ENCODE results near the gene TCF25.

Gene TCF25

GRCh38 chr16:89921702-89922476 is 48.5 kb downstream of the TCF25 start (continued):
- TF ChIP-seq ZNF132 (tag by site-specific recombination; IDR thresholded peaks at IDR 0.05; ENCODE audit: borderline replicate concordance) (no peak), ZNF175 (tag by site-specific recombination; IDR thresholded peaks at IDR 0.05) (no peak), MEIS1 (CRISPR knock-in tag; IDR thresholded peaks at IDR 0.05; ENCODE audit: borderline replicate concordance) (no peak), ZBTB21 (tag by site-specific recombination; IDR thresholded peaks at IDR 0.05) (no peak), ZSCAN16 (tag by site-specific recombination; IDR thresholded peaks at IDR 0.05) (no peak), HIC1 (tag by site-specific recombination; IDR thresholded peaks at IDR 0.05) (no peak), PBX3 (CRISPR knock-in tag; IDR thresholded peaks at IDR 0.05) (no peak), ZNF248 (tag by site-specific recombination; IDR thresholded peaks at IDR 0.05) (no peak), MYNN (tag by site-specific recombination; IDR thresholded peaks at IDR 0.05; ENCODE audit: borderline replicate concordance) (no peak), ZNF292 (tag by site-specific recombination; IDR thresholded peaks at IDR 0.05; ENCODE audit: borderline replicate concordance, low read depth) (no peak), ZBTB8A (tag by site-specific recombination; IDR thresholded peaks at IDR 0.05) (0 out of 2 replicates have a peak, but pooled peaks have one; percentile 29), WT1 (tag by site-specific recombination; IDR thresholded peaks at IDR 0.05) (no peak), HOXC10 (CRISPR knock-in tag; IDR thresholded peaks at IDR 0.05) (no peak), ZNF76 (tag by site-specific recombination; IDR thresholded peaks at IDR 0.05; ENCODE audit: borderline replicate concordance, low read depth) (no peak), ZSCAN4 (tag by site-specific recombination; IDR thresholded peaks at IDR 0.05) (no peak), ZBTB20 (tag by site-specific recombination; IDR thresholded peaks at IDR 0.05) (peak; percentile 95), ZNF580 (tag by site-specific recombination; IDR thresholded peaks at IDR 0.05) (no peak), ZNF548 (tag by site-specific recombination; IDR thresholded peaks at IDR 0.05) (no peak), ZNF26 (tag by site-specific recombination; IDR thresholded peaks at IDR 0.05) (no peak), EGR2 (tag by site-specific recombination; IDR thresholded peaks at IDR 0.05; ENCODE audit: low read depth) (peak; percentile 62; the same call in 1 of the 2 replicates), ZNF660 (tag by site-specific recombination; IDR thresholded peaks at IDR 0.05) (peak; percentile 59), ZNF169 (tag by site-specific recombination; IDR thresholded peaks at IDR 0.05) (no peak), ZNF19 (tag by site-specific recombination; IDR thresholded peaks at IDR 0.05; ENCODE audit: low read depth) (no peak), KLF8 (tag by site-specific recombination; IDR thresholded peaks at IDR 0.05) (no peak), ZNF404 (tag by site-specific recombination; IDR thresholded peaks at IDR 0.05) (no peak), ZNF155 (tag by site-specific recombination; IDR thresholded peaks at IDR 0.05) (no peak), ZFP69B (tag by site-specific recombination; IDR thresholded peaks at IDR 0.05) (0 out of 2 replicates have a peak, but pooled peaks have one; percentile 40), ZNF223 (tag by site-specific recombination; IDR thresholded peaks at IDR 0.05) (no peak)
- TF ChIP-seq, protein P1, sequence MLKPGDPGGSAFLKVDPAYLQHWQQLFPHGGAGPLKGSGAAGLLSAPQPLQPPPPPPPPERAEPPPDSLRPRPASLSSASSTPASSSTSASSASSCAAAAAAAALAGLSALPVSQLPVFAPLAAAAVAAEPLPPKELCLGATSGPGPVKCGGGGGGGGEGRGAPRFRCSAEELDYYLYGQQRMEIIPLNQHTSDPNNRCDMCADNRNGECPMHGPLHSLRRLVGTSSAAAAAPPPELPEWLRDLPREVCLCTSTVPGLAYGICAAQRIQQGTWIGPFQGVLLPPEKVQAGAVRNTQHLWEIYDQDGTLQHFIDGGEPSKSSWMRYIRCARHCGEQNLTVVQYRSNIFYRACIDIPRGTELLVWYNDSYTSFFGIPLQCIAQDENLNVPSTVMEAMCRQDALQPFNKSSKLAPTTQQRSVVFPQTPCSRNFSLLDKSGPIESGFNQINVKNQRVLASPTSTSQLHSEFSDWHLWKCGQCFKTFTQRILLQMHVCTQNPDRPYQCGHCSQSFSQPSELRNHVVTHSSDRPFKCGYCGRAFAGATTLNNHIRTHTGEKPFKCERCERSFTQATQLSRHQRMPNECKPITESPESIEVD (tag by site-specific recombination; IDR thresholded peaks at IDR 0.05), result no peak
- TF ChIP-seq, protein P2, sequence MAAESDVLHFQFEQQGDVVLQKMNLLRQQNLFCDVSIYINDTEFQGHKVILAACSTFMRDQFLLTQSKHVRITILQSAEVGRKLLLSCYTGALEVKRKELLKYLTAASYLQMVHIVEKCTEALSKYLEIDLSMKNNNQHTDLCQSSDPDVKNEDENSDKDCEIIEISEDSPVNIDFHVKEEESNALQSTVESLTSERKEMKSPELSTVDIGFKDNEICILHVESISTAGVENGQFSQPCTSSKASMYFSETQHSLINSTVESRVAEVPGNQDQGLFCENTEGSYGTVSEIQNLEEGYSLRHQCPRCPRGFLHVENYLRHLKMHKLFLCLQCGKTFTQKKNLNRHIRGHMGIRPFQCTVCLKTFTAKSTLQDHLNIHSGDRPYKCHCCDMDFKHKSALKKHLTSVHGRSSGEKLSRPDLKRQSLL (tag by site-specific recombination; IDR thresholded peaks at IDR 0.05), result no peak

Data from HEK293 (cell line).